MV-4-11 (cell line): ENCODE measurements around the gene SNAP29.
"Not testable (repeated sequence)": the region's sequence is repeated elsewhere in the genome, so short reads cannot be mapped to it uniquely, and the experiment has no call there.

Experiments
- DNase-seq: peaks from one replicate; lab custom pipeline; 2025; lab: John Stamatoyannopoulos, UW

Gene SNAP29

GRCh38 chr22:20901093-20902033 is 42.6 kb downstream of the SNAP29 start:
- DNase-seq = not testable (repeated sequence)

GRCh38 chr22:20903093-20903492 is 44.3 kb downstream of the SNAP29 start:
- DNase-seq = no peak

GRCh38 chr22:20904008-20904979 is 45.5 kb downstream of the SNAP29 start:
- peak; percentile 96 for DNase-seq

GRCh38 chr22:20904980-20905355 is 46.2 kb downstream of the SNAP29 start:
- no peak for DNase-seq

- DNase-seq = peak; percentile 30
Observed at GRCh38 chr22:20905415-20906386, 46.9 kb downstream of the SNAP29 start.

GRCh38 chr22:20906387-20906767 is 47.6 kb downstream of the SNAP29 start:
- DNase-seq = no peak

- DNase-seq = not testable (repeated sequence)
Observed at GRCh38 chr22:20908717-20909116, 49.9 kb downstream of the SNAP29 start.

GRCh38 chr22:20909543-20910303 is 50.9 kb downstream of the SNAP29 start:
- DNase-seq = no peak

- no peak for DNase-seq
Observed at GRCh38 chr22:20912494-20912893, 53.7 kb downstream of the SNAP29 start.

- DNase-seq = peak; percentile 96
Observed at GRCh38 chr22:20916916-20917810, 58.4 kb downstream of the SNAP29 start, which contains the start of gene CRKL. Gene CRKL, plus strand, starts transcription at chr22:20917407. Its CDS starts 528 bp downstream, at chr22:20917935.

GRCh38 chr22:20918663-20919218 is 59.9 kb downstream of the SNAP29 start:
- no peak for DNase-seq

- DNase-seq = no peak
Observed at GRCh38 chr22:20919718-20920117, 60.9 kb downstream of the SNAP29 start.

GRCh38 chr22:20920881-20921203 is 62.0 kb downstream of the SNAP29 start:
- DNase-seq = no peak

GRCh38 chr22:20922141-20922751 is 63.4 kb downstream of the SNAP29 start:
- DNase-seq = no peak

GRCh38 chr22:20926243-20926642 is 67.4 kb downstream of the SNAP29 start:
- DNase-seq = peak; percentile 25

GRCh38 chr22:20927940-20928572 is 69.2 kb downstream of the SNAP29 start:
- peak; percentile 58 for DNase-seq

- DNase-seq = no peak
Observed at GRCh38 chr22:20928573-20928967, 69.8 kb downstream of the SNAP29 start.

- no peak for DNase-seq
Observed at GRCh38 chr22:20930004-20930403, 71.2 kb downstream of the SNAP29 start.
